SU-DHL-6 (cell line): ENCODE data around the gene TM7SF3.

Source experiments
- H2AFZ ChIP-seq: fragments of 200-600 bp; sonication (generic); 2 replicates; pipeline ENCODE4 v1.6.1; 2014; ENCODE audit warnings: low read depth, mild to moderate bottlenecking, moderate library complexity, mixed read lengths, antibody characterized with exemption, low read length; ENCODE audit not compliant: severe bottlenecking
- H3F3A ChIP-seq: fragments of 200-600 bp; shearing (Covaris generic); 2 replicates; pipeline ENCODE4 v1.6.0; 2016; ENCODE audit warnings: antibody characterized with exemption, mild to moderate bottlenecking; ENCODE audit not compliant: insufficient read depth
- H3K27ac ChIP-seq: fragments of 200-600 bp; sonication (generic); 2 replicates; pipeline ENCODE4 v1.5.1; 2016; ENCODE audit warnings: low read depth, mild to moderate bottlenecking, low read length, moderate library complexity, mixed read lengths
- H3K27me3 ChIP-seq: fragments of 200-600 bp; sonication (generic), shearing (Covaris generic); 2 replicates; pipeline ENCODE4 v1.6.0; 2014; ENCODE audit warnings: mild to moderate bottlenecking, low read length
- H3K36me3 ChIP-seq: fragments of 200-600 bp; sonication (generic); 2 replicates; pipeline ENCODE4 v1.6.1; 2014; ENCODE audit warnings: mild to moderate bottlenecking, low read length, mixed read lengths
- H3K4me2 ChIP-seq: fragments of 300-600, 200-600 bp; shearing (Covaris generic), sonication (generic); 2 replicates; pipeline ENCODE4 v1.6.0; 2014; ENCODE audit warnings: low read length, low read depth, mild to moderate bottlenecking; ENCODE audit not compliant: poor library complexity, severe bottlenecking
- H3K4me3 ChIP-seq: fragments of 200-600 bp; sonication (generic); 2 replicates; pipeline ENCODE4 v1.5.1; 2014; ENCODE audit warnings: antibody characterized with exemption, low read length, mild to moderate bottlenecking, mixed read lengths; ENCODE audit not compliant: insufficient read depth, poor library complexity, severe bottlenecking
- H3K79me2 ChIP-seq: fragments of 200-600 bp; sonication (generic); 2 replicates; pipeline ENCODE4 v1.6.1; 2014; ENCODE audit warnings: mild to moderate bottlenecking, low read length, moderate library complexity; ENCODE audit not compliant: insufficient read depth
- H3K9ac ChIP-seq: fragments of 200-600 bp; sonication (generic); 2 replicates; pipeline ENCODE4 v1.7.0; 2014; ENCODE audit warnings: mild to moderate bottlenecking, low read length
- H3K9me2 ChIP-seq: fragments of 200-600 bp; sonication (generic); replicated peaks from 2 replicates; pipeline ENCODE4 v1.6.1; 2014; ENCODE audit warnings: low read length; ENCODE audit not compliant: insufficient read depth
- H3K9me3 ChIP-seq: fragments of 200-600 bp; sonication (generic); 2 replicates; pipeline ENCODE4 v1.6.1; 2014; ENCODE audit warnings: low read length, mixed read lengths; ENCODE audit not compliant: insufficient read depth
- H4K20me1 ChIP-seq: fragments of 200-600 bp; sonication (generic); 2 replicates; pipeline ENCODE4 v1.6.1; 2014; ENCODE audit warnings: low read depth, mild to moderate bottlenecking, antibody characterized with exemption, low read length, moderate library complexity, mixed read lengths
- EZH2phosphoT487 ChIP-seq: fragments of 200-600 bp; sonication (generic), shearing (Covaris generic); conservative IDR thresholded peaks from 2 replicates; pipeline ENCODE4 v1.6.1; 2018; ENCODE audit warnings: mild to moderate bottlenecking, antibody characterized with exemption, low read length, moderate library complexity, mixed read lengths
- TF ChIP-seq, protein P1 (sequence below): fragments of 200-600 bp; sonication (generic); IDR thresholded peaks from one replicate; pipeline ENCODE4 v1.5.1; 2017; ENCODE audit warnings: antibody characterized with exemption, mild to moderate bottlenecking, low read length, moderate library complexity; ENCODE audit not compliant: insufficient read depth, poor library complexity, severe bottlenecking

Gene TM7SF3

DNA sequence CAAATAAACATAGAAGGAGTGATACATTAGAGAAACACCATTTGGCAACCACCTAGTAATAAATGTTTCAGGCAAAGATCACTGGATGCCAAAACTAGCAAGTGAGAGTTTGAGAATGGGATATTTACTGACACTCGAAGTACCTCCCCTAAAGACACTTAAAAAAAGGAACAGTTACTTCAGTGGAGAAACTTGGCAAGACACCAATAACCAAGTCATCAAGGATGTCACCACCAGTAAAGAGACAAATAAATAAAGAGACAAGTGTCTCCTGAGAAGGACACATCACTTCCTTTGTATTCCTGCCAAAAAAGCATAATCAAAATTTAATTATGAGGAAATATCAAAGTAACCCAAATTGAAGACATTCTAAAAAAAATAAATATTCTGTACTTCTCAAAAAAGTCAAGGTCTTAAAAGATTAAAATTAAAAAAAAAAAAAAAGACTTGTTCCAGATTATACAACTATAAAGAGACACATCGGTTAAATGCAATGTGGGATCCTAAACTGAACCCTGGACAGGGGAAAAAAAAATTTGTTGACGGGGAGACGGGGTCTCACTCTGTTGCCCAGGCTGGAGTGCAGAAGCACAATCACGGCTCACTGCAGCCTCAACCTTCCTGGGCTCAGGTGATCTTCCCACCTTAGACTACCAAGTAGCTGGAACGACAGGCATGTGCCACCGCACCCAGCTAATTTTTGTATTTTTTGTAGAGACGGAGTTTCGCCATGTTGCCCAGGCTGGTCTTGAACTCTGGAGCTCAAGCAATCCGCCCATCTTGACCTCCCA lies 26.4 kb downstream of the TM7SF3 start:
- Histone ChIP-seq H3K4me3 (no peak overlapping the region), H3K27me3 (no peaks in the 10 kb centered on the region), H3F3A (no peaks in the 10 kb centered on the region), H3K9me3 (no peaks in the 10 kb centered on the region), H3K27ac (no peak overlapping the region), H3K4me2 (no peak overlapping the region), H3K79me2 (no peaks in the 10 kb centered on the region), H2AFZ (no peak overlapping the region), H3K9me2 (no peaks in the 10 kb centered on the region), H3K9ac (no peak overlapping the region), H4K20me1 (no peaks in the 10 kb centered on the region), H3K36me3 (no peaks in the 10 kb centered on the region)
- TF ChIP-seq, protein P1, sequence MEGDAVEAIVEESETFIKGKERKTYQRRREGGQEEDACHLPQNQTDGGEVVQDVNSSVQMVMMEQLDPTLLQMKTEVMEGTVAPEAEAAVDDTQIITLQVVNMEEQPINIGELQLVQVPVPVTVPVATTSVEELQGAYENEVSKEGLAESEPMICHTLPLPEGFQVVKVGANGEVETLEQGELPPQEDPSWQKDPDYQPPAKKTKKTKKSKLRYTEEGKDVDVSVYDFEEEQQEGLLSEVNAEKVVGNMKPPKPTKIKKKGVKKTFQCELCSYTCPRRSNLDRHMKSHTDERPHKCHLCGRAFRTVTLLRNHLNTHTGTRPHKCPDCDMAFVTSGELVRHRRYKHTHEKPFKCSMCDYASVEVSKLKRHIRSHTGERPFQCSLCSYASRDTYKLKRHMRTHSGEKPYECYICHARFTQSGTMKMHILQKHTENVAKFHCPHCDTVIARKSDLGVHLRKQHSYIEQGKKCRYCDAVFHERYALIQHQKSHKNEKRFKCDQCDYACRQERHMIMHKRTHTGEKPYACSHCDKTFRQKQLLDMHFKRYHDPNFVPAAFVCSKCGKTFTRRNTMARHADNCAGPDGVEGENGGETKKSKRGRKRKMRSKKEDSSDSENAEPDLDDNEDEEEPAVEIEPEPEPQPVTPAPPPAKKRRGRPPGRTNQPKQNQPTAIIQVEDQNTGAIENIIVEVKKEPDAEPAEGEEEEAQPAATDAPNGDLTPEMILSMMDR, result no peak
- no peak for TF ChIP-seq EZH2phosphoT487

DNA sequence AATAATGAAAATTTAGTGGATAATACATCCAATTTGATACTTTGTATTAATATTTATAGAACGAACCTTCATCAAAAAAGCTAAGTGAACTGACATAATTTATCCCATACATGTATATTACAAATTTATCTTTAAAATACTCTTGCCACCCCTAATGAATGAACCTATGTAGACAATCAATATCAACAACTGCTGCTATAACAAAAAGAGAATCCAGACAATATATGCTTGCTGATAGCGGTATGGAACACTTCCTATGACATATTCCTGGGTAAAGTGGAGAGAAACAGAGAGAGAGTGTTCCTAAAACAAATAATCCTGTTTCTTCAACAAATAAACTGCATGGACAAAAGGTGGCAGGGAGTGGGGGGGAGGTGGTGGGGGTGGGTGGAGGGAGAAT lies 31.3 kb downstream of the TM7SF3 start:
- Histone ChIP-seq H3K27me3 (no peaks in the 10 kb centered on the region), H3K9me3 (no peaks in the 10 kb centered on the region)
- TF ChIP-seq EZH2phosphoT487, result no peak
- TF ChIP-seq, protein P1, result no peak

DNA sequence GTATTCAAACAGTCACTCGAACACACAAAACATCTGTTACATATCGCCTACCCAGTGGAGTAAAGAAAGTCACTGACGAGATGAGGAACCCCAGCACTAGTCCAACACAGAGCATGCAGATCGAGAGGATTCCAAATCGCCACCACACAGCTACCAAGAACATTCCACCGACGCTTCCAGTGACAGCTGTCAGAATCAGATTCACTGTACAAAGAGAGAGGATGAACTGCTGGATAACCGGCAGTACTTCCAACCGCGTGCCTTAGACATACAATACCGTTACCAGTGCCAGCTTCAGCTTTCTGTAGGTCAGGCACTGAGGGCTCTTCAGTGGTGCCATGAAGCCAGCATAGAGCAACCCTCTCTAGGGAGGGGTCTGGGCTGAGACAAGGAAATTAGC lies 34.5 kb downstream of the TM7SF3 start:
- H3K27ac ChIP-seq, result no peak overlapping the region
- no peaks in the 10 kb centered on the region for H3K79me2 ChIP-seq
- no peaks in the 10 kb centered on the region for H3K27me3 ChIP-seq
- H3K4me3 ChIP-seq, result no peak overlapping the region
- no peaks in the 10 kb centered on the region for H3K9me2 ChIP-seq
- 0 out of 2 replicates have a peak, but pooled peaks cover 3% of the 10 kb centered on the region for H3K36me3 ChIP-seq
- no peak for TF ChIP-seq EZH2phosphoT487
- TF ChIP-seq, protein P1, result no peak
- H4K20me1 ChIP-seq, result no peaks in the 10 kb centered on the region
- H3K9ac ChIP-seq, result no peak overlapping the region
- no peaks in the 10 kb centered on the region for H3K9me3 ChIP-seq
- no peaks in the 10 kb centered on the region for H3F3A ChIP-seq
- no peak overlapping the region for H3K4me2 ChIP-seq
- no peak overlapping the region for H2AFZ ChIP-seq

More for the DNA sequence above, 31.3 kb downstream of the TM7SF3 start:
- H2AFZ ChIP-seq, result no peak overlapping the region
- 0 out of 2 replicates have a peak, but pooled peaks cover 3% of the 10 kb centered on the region for H3K36me3 ChIP-seq
- H3F3A ChIP-seq, result no peaks in the 10 kb centered on the region
- H3K9ac ChIP-seq, result no peak overlapping the region
- H3K9me2 ChIP-seq, result no peaks in the 10 kb centered on the region
- H3K27ac ChIP-seq, result no peak overlapping the region
- no peak overlapping the region for H3K4me3 ChIP-seq
- no peaks in the 10 kb centered on the region for H3K79me2 ChIP-seq
- H3K4me2 ChIP-seq, result no peak overlapping the region
- H4K20me1 ChIP-seq, result no peaks in the 10 kb centered on the region
